ENCODE data around the gene NISCH. TPM values are rescaled to one million over a fixed set of nuclear protein-coding genes. Genes with fewer than 3 reads are reported as not detected.
A peak's percentile ranks its signal among the peaks of the same experiment; 100 is the strongest.

The NISCH gene
- polyA plus RNA-seq, 1 experiment = 71.0 TPM

- CTCF ChIA-PET = interaction anchor here (1.0 to 1.9 kb wide), 3 partner anchors 9 to 44 kb away, joined by 7 to 14 read pairs (median 9); no protein-coding TSS in a partner anchor
- Histone ChIP-seq H3K27me3 (ENCODE audit: control insufficient read depth, insufficient read depth, low read length) (no peaks in the 10 kb centered on the region), H3K27ac (ENCODE audit: low read depth, low read length) (peak overlapping the region; percentile 39), H3K9me3 (ENCODE audit: control insufficient read depth, insufficient read depth, low read length) (no peaks in the 10 kb centered on the region), H3K4me3 (ENCODE audit: low read depth, low read length) (peak overlapping the region; percentile 80)
- DNase-seq (ENCODE audit: low read depth, low spot score) = no peak
- TF ChIP-seq, protein P1, sequence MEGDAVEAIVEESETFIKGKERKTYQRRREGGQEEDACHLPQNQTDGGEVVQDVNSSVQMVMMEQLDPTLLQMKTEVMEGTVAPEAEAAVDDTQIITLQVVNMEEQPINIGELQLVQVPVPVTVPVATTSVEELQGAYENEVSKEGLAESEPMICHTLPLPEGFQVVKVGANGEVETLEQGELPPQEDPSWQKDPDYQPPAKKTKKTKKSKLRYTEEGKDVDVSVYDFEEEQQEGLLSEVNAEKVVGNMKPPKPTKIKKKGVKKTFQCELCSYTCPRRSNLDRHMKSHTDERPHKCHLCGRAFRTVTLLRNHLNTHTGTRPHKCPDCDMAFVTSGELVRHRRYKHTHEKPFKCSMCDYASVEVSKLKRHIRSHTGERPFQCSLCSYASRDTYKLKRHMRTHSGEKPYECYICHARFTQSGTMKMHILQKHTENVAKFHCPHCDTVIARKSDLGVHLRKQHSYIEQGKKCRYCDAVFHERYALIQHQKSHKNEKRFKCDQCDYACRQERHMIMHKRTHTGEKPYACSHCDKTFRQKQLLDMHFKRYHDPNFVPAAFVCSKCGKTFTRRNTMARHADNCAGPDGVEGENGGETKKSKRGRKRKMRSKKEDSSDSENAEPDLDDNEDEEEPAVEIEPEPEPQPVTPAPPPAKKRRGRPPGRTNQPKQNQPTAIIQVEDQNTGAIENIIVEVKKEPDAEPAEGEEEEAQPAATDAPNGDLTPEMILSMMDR (IDR thresholded peaks at IDR 0.05; ENCODE audit: low read depth, low read length) = no peak
- POLR2A ChIA-PET = interaction anchor here (1.6 kb wide), 1 partner anchor 10 kb away, joined by 4 read pairs; no protein-coding TSS in a partner anchor
Observed at GRCh38 chr3:52456169-52456799, 880 bp downstream of the NISCH start.

DNA sequence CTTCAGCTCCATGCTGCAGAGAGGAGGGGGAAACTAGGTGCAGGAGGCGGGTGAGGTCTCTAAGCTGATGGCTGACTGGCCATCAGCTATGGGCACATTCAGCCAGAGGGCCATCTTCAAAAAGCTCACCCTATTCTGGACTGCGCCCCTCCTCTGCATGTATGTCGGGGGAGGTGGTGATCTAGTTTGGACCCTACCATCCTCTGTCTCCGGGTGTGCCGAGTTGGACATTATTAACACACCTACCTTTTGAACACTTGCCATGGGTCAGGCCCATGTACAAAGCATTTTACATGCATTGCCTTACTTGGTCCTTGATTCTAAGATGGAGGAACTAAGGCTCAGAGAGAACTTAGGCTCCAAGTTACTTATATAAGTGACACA, 1.4 kb downstream of the NISCH start:
- Histone ChIP-seq H3K27me3 (ENCODE audit: control insufficient read depth, insufficient read depth, low read length) (no peaks in the 10 kb centered on the region), H3K4me3 (ENCODE audit: low read depth, low read length) (peak overlapping the region; percentile 80), H3K9me3 (ENCODE audit: control insufficient read depth, insufficient read depth, low read length) (no peaks in the 10 kb centered on the region), H3K27ac (ENCODE audit: low read depth, low read length) (peak overlapping the region; percentile 31)
- no peak for DNase-seq (ENCODE audit: low read depth, low spot score)
- ChIA-PET POLR2A (interaction anchor here (1.6 kb wide), 1 partner anchor 9 kb away, joined by 4 read pairs; no protein-coding TSS in a partner anchor), CTCF (interaction anchor here (0.6 to 1.9 kb wide), 5 partner anchors 8 to 179 kb away, joined by 3 to 14 read pairs (median 7); no protein-coding TSS in a partner anchor)
- TF ChIP-seq, protein P1 (IDR thresholded peaks at IDR 0.05; ENCODE audit: low read depth, low read length) = no peak

DNA sequence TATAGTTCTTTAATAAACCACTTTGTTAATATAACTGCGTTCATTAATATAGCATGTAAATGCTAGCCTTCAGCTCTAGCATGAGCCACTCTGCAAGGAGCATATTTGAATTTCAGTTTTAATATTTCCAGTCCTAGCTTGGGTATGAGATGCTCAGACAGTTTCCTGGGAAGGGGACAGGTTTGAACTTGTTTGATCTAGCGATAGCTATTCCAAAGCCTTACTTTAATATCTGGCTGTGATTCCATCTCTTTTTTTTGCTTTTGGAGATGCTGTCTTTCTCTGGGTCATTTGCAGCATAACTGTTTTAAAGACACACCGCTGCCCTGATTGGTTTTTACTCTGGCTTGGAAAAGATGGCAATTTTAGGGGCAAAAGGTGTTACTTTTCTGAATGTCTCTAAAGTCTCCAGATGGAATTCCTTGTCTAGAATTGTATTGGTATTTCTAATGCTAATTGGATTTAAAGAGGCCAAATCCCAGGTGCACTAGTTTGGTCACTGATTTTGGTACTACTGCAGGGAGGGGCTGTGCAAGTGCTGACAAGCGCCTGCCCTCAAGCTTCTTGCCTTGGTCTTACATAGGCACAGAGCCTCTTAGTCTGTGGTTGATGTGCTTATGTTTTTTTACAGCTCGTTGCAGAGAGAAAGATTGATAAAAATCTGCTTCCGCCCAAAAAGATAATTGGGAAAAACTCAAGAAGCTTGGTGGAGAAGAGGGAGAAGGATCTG, 2.8 kb downstream of the NISCH start:
- H3K27me3 ChIP-seq (ENCODE audit: control insufficient read depth, insufficient read depth, low read length) = no peaks in the 10 kb centered on the region
- no peak overlapping the region for H3K27ac ChIP-seq (ENCODE audit: low read depth, low read length)
- TF ChIP-seq, protein P1 (IDR thresholded peaks at IDR 0.05; ENCODE audit: low read depth, low read length) = no peak
- ChIA-PET POLR2A (no interaction called here), CTCF (interaction anchor here (1.3 to 1.9 kb wide), 4 partner anchors 10 to 46 kb away, joined by 4 to 14 read pairs (median 9); no protein-coding TSS in a partner anchor)
- no peak for DNase-seq (ENCODE audit: low read depth, low spot score)
- no peak overlapping the region for H3K4me3 ChIP-seq (ENCODE audit: low read depth, low read length)
- no peaks in the 10 kb centered on the region for H3K9me3 ChIP-seq (ENCODE audit: control insufficient read depth, insufficient read depth, low read length)

DNA sequence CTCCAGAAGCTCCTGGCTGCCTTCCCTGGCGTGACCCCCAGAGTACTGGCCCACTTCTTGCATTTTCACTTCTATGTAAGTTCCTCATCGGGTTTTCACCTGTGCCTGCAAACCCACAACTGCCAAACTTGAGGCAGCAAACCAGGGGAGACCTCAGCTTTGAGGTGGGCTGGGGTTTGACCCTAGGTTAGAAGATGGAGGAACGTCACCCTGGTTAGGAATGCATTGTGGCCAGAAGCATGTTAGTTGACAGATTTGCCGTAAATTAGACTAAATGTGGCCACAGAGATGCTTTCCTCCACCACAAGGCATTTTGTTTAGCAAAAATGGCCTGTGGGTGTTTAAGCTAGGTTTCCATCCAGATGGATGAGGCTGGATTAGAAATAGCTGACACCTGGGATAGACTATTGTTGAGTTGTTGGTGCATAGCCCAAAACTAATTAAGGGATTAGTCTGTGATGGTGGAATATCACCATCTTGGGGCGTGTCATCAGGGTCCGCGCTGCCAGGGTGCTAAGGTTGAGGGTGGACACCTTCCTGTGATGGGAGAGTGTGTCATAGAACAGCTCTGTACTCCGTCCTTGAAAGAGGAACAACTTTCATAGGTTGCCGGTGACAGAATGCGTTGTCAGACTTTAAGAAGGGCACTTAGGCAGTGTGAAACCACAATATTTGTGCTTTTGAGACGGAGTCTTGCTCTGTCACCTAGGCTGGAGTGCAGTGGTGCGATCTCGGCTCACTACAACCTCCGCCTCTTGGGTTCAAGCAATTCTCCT, 3.6 kb downstream of the NISCH start:
- Histone ChIP-seq H3K4me3 (ENCODE audit: low read depth, low read length) (no peak overlapping the region), H3K27ac (ENCODE audit: low read depth, low read length) (no peak overlapping the region), H3K27me3 (ENCODE audit: control insufficient read depth, insufficient read depth, low read length) (no peaks in the 10 kb centered on the region), H3K9me3 (ENCODE audit: control insufficient read depth, insufficient read depth, low read length) (no peaks in the 10 kb centered on the region)
- TF ChIP-seq, protein P1 (IDR thresholded peaks at IDR 0.05; ENCODE audit: low read depth, low read length) = no peak
- ChIA-PET CTCF (interaction anchor here (1.1 to 1.9 kb wide), 3 partner anchors 13 to 47 kb away, joined by 3 to 9 read pairs (median 5); no protein-coding TSS in a partner anchor), POLR2A (no interaction called here)
- no peak for DNase-seq (ENCODE audit: low read depth, low spot score)
